Breast epithelium (tissue), 4 donors: ENCODE data around the gene TGFA. TPM values are rescaled to one million over a fixed set of nuclear protein-coding genes. Genes with fewer than 3 reads are reported as not detected.

Experiments
- DNase-seq, 2 donors: peaks; one replicate each; pipeline ENCODE4 v3.0.0-alpha.2; 2019; ENCODE audit warnings: low spot score in 2 of 2
- H3K27ac ChIP-seq, 2 donors: fragments of 200-600 bp; sonication (generic) in 1 of 2; one replicate each; pipeline ENCODE4 v1.5.1; 2016 to 2019; ENCODE audit warnings: mild to moderate bottlenecking in 1 of 2
- H3K27me3 ChIP-seq, 2 donors: fragments of 200-600 bp; sonication (generic) in 1 of 2; one replicate each; pipeline versions ENCODE4 v1.5.1 to v1.6.0; 2017 to 2019; ENCODE audit warnings: control low read depth in 1 of 2, mild to moderate bottlenecking in 1 of 2
- H3K36me3 ChIP-seq: fragments of 200-600 bp; one replicate; pipeline ENCODE4 v1.5.1; 2019
- H3K4me1 ChIP-seq, 2 donors: fragments of 200-600 bp; sonication (generic); one replicate each; pipeline ENCODE4 v1.5.1; 2016 to 2019; ENCODE audit warnings: control low read depth in 1 of 2
- H3K4me3 ChIP-seq, 3 donors: fragments of 200-600 bp; sonication (generic); 1 replicate in 2 of 3; 2 replicates in 1 of 3; pipeline ENCODE4 v1.5.1; 2016 to 2019; ENCODE audit warnings: mild to moderate bottlenecking in 3 of 3, moderate library complexity in 2 of 3
- H3K9me3 ChIP-seq, 2 donors: fragments of 200-600 bp; sonication (generic) in 1 of 2; one replicate each; pipeline ENCODE4 v1.5.1; 2016 to 2019; ENCODE audit warnings: control low read depth in 1 of 2
- CTCF ChIP-seq, 3 donors: fragments of 450-650 bp; IDR thresholded peaks; one replicate each; pipeline ENCODE4 v1.5.1; 2016 to 2017; ENCODE audit warnings: antibody characterized with exemption in 3 of 3, mild to moderate bottlenecking in 3 of 3, moderate library complexity in 3 of 3
- POLR2A ChIP-seq: fragments of 450-650 bp; IDR thresholded peaks from one replicate; pipeline ENCODE4 v1.6.1; 2016; ENCODE audit warnings: antibody characterized with exemption, mild to moderate bottlenecking, moderate library complexity
- POLR2AphosphoS5 ChIP-seq, 3 donors: sonication (generic); formaldehyde crosslinking; IDR thresholded peaks; one replicate each; pipeline ENCODE4 v1.6.1; 2017; ENCODE audit warnings: antibody characterized with exemption in 3 of 3
- intact Hi-C: fragments of 100-400 bp; cut with DNase I; formaldehyde crosslinking; loops from one replicate; pipeline ENCODE4 v1.15.1; 2023; ENCODE audit warnings: low total_unique reads
- total RNA-seq, 3 donors: library from RNA; depleted of rRNA; stranded (reverse); fragments of >200 nt; gene quantifications; one replicate each; pipeline ENCODE4 v1.1.0, GENCODE V29; 2016

TGFA gene
- total RNA-seq, 3 donors from 2014 or later = 1.1 to 16.1 (median 4.9) TPM

DNA sequence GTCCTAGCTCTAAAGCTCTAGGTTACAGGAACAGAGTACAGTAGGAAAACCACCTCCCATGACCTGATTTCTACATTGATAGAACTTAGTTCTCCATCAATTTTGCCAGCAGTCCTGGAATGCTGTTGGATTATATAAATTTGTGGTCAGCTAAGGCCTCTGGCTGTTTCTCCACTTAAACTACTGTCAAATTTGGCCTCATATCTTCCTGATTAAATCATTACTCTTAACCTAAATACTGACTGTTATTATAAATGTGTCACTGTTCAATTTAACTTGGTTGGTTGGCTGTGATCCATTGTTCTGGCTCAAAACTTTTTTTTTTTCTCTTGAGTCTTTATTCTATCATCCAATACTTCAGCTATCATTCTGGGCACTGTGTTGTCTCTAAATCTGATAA lies 71.2 kb downstream of the TGFA start:
- no peaks in the 10 kb centered on the region for H3K36me3 ChIP-seq
- no peaks in the 10 kb centered on the region for H3K4me1 ChIP-seq
- no peak overlapping the region for H3K27ac ChIP-seq
- no peak overlapping the region for H3K4me3 ChIP-seq
- H3K27me3 ChIP-seq = no peaks in the 10 kb centered on the region
- intact Hi-C loops = no loop called here
- no peak for DNase-seq
- H3K9me3 ChIP-seq = no peaks in the 10 kb centered on the region
- TF ChIP-seq POLR2AphosphoS5 (IDR thresholded peaks at IDR 0.05) (no peak), POLR2A (no peak), CTCF (IDR thresholded peaks at IDR 0.05) (no peak)

- Histone ChIP-seq H3K27ac (no peak overlapping the region), H3K27me3 (no peaks in the 10 kb centered on the region), H3K4me3 (no peak overlapping the region), H3K4me1 (no peaks in the 10 kb centered on the region), H3K9me3 (no peaks in the 10 kb centered on the region), H3K36me3 (no peaks in the 10 kb centered on the region)
- intact Hi-C loops = no loop called here
- no peak for TF ChIP-seq POLR2AphosphoS5 (IDR thresholded peaks at IDR 0.05)
- TF ChIP-seq POLR2A = no peak
- TF ChIP-seq CTCF (IDR thresholded peaks at IDR 0.05) = no peak
- no peak for DNase-seq
Measured at GRCh38 chr2:70480468-70480867, 73.2 kb downstream of the TGFA start.

DNA sequence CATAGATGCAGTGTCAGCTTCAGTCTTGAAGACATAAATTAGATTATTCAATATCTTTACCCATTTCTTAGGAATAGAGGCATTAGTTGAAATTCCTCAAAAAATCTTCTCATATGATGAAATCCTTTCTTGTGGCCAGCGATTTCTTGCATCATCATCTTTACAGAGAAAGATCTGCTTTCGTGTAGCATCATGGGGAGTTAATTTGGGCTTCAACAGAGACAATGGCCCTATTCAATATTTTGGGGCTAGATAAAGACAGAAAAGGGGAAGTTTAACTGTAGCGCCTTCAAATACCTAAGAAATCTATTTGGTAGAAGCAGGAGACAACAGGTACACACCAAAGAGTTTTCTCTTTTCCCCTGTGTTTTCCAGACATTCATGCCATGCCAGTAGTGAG lies 73.8 kb downstream of the TGFA start:
- Histone ChIP-seq H3K27me3 (no peaks in the 10 kb centered on the region), H3K36me3 (no peaks in the 10 kb centered on the region), H3K27ac (no peak overlapping the region), H3K9me3 (no peaks in the 10 kb centered on the region), H3K4me3 (no peak overlapping the region), H3K4me1 (no peaks in the 10 kb centered on the region)
- no peak for TF ChIP-seq POLR2A
- no peak for TF ChIP-seq CTCF (IDR thresholded peaks at IDR 0.05)
- no peak for TF ChIP-seq POLR2AphosphoS5 (IDR thresholded peaks at IDR 0.05)
- intact Hi-C loops = no loop called here
- no peak for DNase-seq

DNA sequence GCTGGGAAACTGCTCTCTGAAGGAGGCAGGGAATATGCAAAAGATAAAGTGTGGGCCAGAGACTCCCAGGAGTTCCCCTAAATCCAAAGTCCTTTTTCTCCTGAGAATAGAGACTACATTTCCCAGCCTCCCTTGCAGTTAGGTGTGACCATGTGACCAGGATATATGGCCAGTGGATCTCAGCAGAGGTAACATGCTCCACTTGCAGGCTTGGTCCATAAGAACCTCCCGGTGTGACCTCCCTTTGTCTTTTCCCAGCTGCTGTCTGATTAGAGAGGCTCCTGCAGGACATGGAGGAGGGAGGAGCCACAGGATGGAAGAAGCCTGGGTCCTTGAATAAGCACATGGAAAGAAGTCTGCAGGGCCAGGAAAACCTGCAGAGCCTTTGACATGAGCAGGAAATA lies 76.2 kb downstream of the TGFA start:
- no peak for DNase-seq
- no peaks in the 10 kb centered on the region for H3K27me3 ChIP-seq
- H3K36me3 ChIP-seq = no peaks in the 10 kb centered on the region
- no peaks in the 10 kb centered on the region for H3K4me1 ChIP-seq
- H3K4me3 ChIP-seq = no peak overlapping the region
- no peaks in the 10 kb centered on the region for H3K9me3 ChIP-seq
- no peak overlapping the region for H3K27ac ChIP-seq
- TF ChIP-seq POLR2AphosphoS5 (IDR thresholded peaks at IDR 0.05) (no peak), POLR2A (no peak), CTCF (IDR thresholded peaks at IDR 0.05) (no peak)
- intact Hi-C loops = no loop called here

DNA sequence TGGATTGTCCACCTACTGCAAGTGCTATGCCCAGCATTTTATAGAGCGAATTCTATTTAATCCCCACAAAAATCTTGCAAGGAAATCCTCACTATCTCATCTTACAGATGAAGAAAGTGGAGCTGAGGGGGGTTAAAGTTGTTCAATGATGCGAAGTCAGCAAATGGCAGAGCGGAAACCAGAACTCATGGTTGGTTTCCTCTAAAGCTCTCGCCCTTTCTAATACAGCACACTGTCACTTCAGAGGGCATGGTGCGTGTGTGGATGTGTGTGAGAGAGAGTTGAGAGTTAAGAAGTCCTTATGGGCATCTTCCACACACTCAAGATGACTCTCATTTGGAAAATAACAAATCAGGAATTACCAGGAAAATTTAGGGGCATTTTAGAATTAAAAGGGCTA lies 78.4 kb downstream of the TGFA start:
- Histone ChIP-seq H3K4me3 (no peak overlapping the region), H3K36me3 (no peaks in the 10 kb centered on the region), H3K27ac (no peak overlapping the region), H3K4me1 (no peaks in the 10 kb centered on the region), H3K9me3 (no peaks in the 10 kb centered on the region), H3K27me3 (no peaks in the 10 kb centered on the region)
- no peak for DNase-seq
- intact Hi-C loops = no loop called here
- TF ChIP-seq POLR2A (no peak), CTCF (IDR thresholded peaks at IDR 0.05) (no peak), POLR2AphosphoS5 (IDR thresholded peaks at IDR 0.05) (no peak)
